Spleen (tissue), 13 donors: ENCODE measurements around the gene PAIP2B. TPM values are rescaled to one million over a fixed set of nuclear protein-coding genes. Genes with fewer than 3 reads are reported as not detected.

Experiments
- DNase-seq: peaks from one replicate; pipeline ENCODE4 v3.0.0-alpha.2; 2020
- H3K27ac ChIP-seq, 8 donors: fragments of 200-600 bp; sonication (generic) in 7 of 8; 1 replicate in 4 of 8; 2 replicates in 4 of 8; pipeline versions ENCODE4 v1.5.0 to v1.8.0; 2016 to 2021; ENCODE audit warnings: inconsistent platforms in 4 of 8, mild to moderate bottlenecking in 4 of 8, moderate library complexity in 1 of 8
- H3K27me3 ChIP-seq, 7 donors: fragments of 200-600 bp; sonication (generic) in 6 of 7; replicated peaks in 1 of 7; 1 replicate in 4 of 7; 2 replicates in 3 of 7; pipeline versions ENCODE4 v1.5.0 to v1.8.0; 2016 to 2021; ENCODE audit warnings: inconsistent platforms in 3 of 7, mild to moderate bottlenecking in 1 of 7
- H3K36me3 ChIP-seq, 6 donors: fragments of 200-600 bp; sonication (generic) in 5 of 6; 1 replicate in 4 of 6; 2 replicates in 2 of 6; pipeline versions ENCODE4 v1.5.0 to v1.8.0; 2016 to 2021; ENCODE audit warnings: inconsistent platforms in 2 of 6
- H3K4me1 ChIP-seq, 6 donors: fragments of 200-600 bp; sonication (generic) in 5 of 6; 1 replicate in 3 of 6; 2 replicates in 3 of 6; pipeline versions ENCODE4 v1.5.0 to v1.8.0; 2016 to 2021; ENCODE audit warnings: inconsistent platforms in 3 of 6
- H3K4me3 ChIP-seq, 8 donors: fragments of 200-600 bp; sonication (generic) in 7 of 8; 1 replicate in 4 of 8; 2 replicates in 4 of 8; pipeline versions ENCODE4 v1.5.0 to v1.8.0; 2016 to 2021; ENCODE audit warnings: inconsistent platforms in 4 of 8, mild to moderate bottlenecking in 4 of 8, moderate library complexity in 2 of 8
- H3K9me3 ChIP-seq, 8 donors: fragments of 200-600 bp; sonication (generic) in 7 of 8; 1 replicate in 4 of 8; 2 replicates in 4 of 8; pipeline versions ENCODE4 v1.5.0 to v1.8.0; 2016 to 2021; ENCODE audit warnings: inconsistent platforms in 4 of 8
- POLR2A ChIP-seq, 3 donors: fragments of 450-650 bp; IDR thresholded peaks; one replicate each; pipeline ENCODE4 v1.5.1; 2017; ENCODE audit warnings: antibody characterized with exemption in 3 of 3, mild to moderate bottlenecking in 1 of 3
- POLR2AphosphoS5 ChIP-seq, 3 donors: sonication (generic); formaldehyde crosslinking; IDR thresholded peaks; one replicate each; pipeline ENCODE4 v1.5.1; 2017; ENCODE audit warnings: antibody characterized with exemption in 3 of 3
- WGBS, 5 donors: extraction: QIAGEN DNeasy Blood & Tissue Kit in 3 of 5; methylation state at CpG; one replicate each; pipeline versions ENCODE4 v1.1.5 to v1.1.7; 2013 to 2018; 5-methylcytosine and 5-hydroxymethylcytosine counted together
- intact Hi-C: fragments of 100-400 bp; cut with DNase I; formaldehyde crosslinking; loops from one replicate; pipeline ENCODE4 v1.15.0; 2023; ENCODE audit warnings: low total_unique reads
- long read RNA-seq, 2 donors: transcript quantifications; one replicate each; lab custom pipeline, GENCODE V29; 2026
- polyA plus RNA-seq, 3 donors: library from polyadenylated mRNA; stranded (reverse); fragments of 200-250 nt; gene quantifications; one replicate each; pipeline ENCODE4 v1.2.1, GENCODE V29; 2013
- total RNA-seq, 7 donors: library from RNA; depleted of rRNA in 3 of 7; stranded (reverse); fragments of >200 nt in 3 of 7; fragmentation: NEBNext Ultra II Directional in 4 of 7; extraction: Animal tissue kit (Norgen Biotek cat#: 25700) in 4 of 7; gene quantifications; one replicate each; pipeline versions ENCODE4 v1.1.0 to v1.2.1, GENCODE V29; 2016 to 2021
- TF ChIP-seq, protein P1 (sequence below), 11 experiments: fragments of 200-600 bp in 7 of 11; fragments of 450-650 bp in 4 of 11; sonication (generic) in 4 of 11; IDR thresholded peaks in 8 of 11; conservative IDR thresholded peaks in 3 of 11; 1 replicate in 7 of 11; 2 replicates in 4 of 11; pipeline versions ENCODE4 v1.4.0 to v1.8.0; 2016 to 2021; ENCODE audit warnings: antibody characterized with exemption in 11 of 11, inconsistent platforms in 4 of 11, mild to moderate bottlenecking in 1 of 11
- donor health status: healthy with polysubstance abuse.
- donor health status: DM: no; HTN: no; CAD: no; lungs with moderate emphysema.
- donor health status: DM: no; HTN: no; CAD: no.
- donor health status: Bipolar disorder and iron deficiency.
- donor health status: healthy.
- donor health status: DM: no; HTN: no; CAD: no.
- donor health status: DM: yes; HTN: yes; CAD: no.

Gene PAIP2B, protein sequence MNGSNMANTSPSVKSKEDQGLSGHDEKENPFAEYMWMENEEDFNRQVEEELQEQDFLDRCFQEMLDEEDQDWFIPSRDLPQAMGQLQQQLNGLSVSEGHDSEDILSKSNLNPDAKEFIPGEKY
- 1 to 10 TPM; 2.8 to 6.9 (median 3.6) TPM for total RNA-seq
- polyA plus RNA-seq: 1 to 10 TPM in 2 of 3 donors, under 1 TPM in 1; 0.93 to 1.4 (median 1.3) TPM
- long read RNA-seq, donor 1, full-length matches to known transcripts: 2 of 2 reads
- long read RNA-seq, donor 1, partial matches to known transcripts: 0 of 2 reads
- long read RNA-seq, donor 1, other reads (novel, unspliced or antisense): 0 of 2 reads
- long read RNA-seq, donor 2, full-length matches to known transcripts: 1 of 1 reads
- long read RNA-seq, donor 2, partial matches to known transcripts: 0 of 1 reads
- long read RNA-seq, donor 2, other reads (novel, unspliced or antisense): 0 of 1 reads

DNA sequence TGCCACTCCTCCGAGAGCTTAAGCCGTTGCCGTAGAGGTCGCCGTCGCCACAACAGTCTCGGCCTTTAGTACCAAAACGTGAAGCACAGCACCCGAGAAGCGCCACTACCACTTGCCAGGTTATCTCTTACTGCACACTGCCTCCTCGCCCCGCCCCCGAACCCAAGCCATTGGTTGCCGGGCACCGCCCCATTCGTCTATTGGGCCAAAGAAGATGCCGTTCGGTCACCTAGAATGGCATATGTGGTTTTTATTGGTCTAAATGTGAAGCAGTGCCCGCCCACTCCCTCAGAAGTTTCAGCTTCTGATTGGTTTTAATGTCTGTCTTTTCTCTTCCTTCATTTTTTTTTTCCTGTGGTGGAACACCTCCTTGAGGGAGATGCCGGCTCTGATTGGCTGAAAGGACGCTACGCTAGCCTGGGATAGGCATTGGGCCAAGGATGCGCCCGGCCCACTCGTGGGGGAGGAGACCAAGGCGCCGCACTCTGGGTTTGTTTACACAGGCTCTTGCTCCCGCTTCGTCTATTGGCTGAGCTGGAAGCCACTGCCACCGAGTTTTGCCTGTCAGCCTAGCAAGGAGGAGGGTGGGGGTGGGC, at the start of gene PAIP2B:
PAIP2B (minus strand) TSS at position 139 of the 596 bp plus-strand sequence. CDS start 24,514 bp downstream, outside the sequence.
- TF ChIP-seq POLR2A (IDR thresholded peaks at IDR 0.05) (peak in 1 of 3 donors; percentile 60), POLR2AphosphoS5 (IDR thresholded peaks at IDR 0.05) (peak; percentile 80 to 94 (median 90))
- TF ChIP-seq, protein P1, sequence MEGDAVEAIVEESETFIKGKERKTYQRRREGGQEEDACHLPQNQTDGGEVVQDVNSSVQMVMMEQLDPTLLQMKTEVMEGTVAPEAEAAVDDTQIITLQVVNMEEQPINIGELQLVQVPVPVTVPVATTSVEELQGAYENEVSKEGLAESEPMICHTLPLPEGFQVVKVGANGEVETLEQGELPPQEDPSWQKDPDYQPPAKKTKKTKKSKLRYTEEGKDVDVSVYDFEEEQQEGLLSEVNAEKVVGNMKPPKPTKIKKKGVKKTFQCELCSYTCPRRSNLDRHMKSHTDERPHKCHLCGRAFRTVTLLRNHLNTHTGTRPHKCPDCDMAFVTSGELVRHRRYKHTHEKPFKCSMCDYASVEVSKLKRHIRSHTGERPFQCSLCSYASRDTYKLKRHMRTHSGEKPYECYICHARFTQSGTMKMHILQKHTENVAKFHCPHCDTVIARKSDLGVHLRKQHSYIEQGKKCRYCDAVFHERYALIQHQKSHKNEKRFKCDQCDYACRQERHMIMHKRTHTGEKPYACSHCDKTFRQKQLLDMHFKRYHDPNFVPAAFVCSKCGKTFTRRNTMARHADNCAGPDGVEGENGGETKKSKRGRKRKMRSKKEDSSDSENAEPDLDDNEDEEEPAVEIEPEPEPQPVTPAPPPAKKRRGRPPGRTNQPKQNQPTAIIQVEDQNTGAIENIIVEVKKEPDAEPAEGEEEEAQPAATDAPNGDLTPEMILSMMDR (IDR thresholded peaks at IDR 0.05 in 8 of 11, conservative IDR thresholded peaks at IDR 0.05 in 3 of 11): peak in 2 of 11 experiments; percentile 8 to 40
- Histone ChIP-seq H3K9me3 (no peaks in the 10 kb centered on the region), H3K27me3 (no peaks in the 10 kb centered on the region), H3K27ac (peak within 1 kb of the TSS; percentile 48 to 90 (median 84)), H3K4me3 (peak within 1 kb of the TSS; percentile 75 to 92 (median 88)), H3K4me1 (peaks cover 8 to 32% (median 15%) of the 10 kb centered on the region in 6 donors), H3K36me3 (peaks cover 0 to under 1% (median 0%) of the 10 kb centered on the region in 6 donors)
- intact Hi-C loops: no loop called here
- 0 to 1% (median 0%) methylated on average over 30 of the region's 30 CpGs for WGBS, 5 donors
- DNase-seq: peak; percentile 99

DNA sequence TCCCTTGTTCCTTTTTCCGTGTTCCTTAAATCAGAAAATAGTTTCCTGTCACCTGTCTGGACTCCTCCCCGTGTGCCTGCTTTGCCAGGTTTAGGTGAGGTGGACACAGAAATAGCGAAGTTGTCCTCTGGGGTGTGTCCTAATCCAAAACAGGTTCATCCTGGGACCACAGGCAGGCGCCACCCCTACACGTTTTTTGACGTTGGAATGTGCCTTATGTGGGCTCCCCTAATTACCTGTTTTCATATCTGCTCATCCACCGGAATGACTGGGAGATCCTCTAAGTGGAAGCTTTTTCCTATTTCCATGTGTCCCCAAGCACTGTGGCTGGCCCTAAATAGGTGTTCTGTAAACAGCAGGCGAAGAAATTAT, 49.0 kb upstream of the PAIP2B start:
- H3K4me1 ChIP-seq: peaks cover 12 to 30% (median 23%) of the 10 kb centered on the region in 6 donors
- peak overlapping the region in 7 of 8 donors; percentile 58 to 88 (median 65) for H3K4me3 ChIP-seq
- WGBS, 5 donors: 37 to 45% (median 39%) methylated on average over 8 of the region's 8 CpGs
- intact Hi-C loops: no loop called here
- H3K36me3 ChIP-seq: no peaks in the 10 kb centered on the region
- H3K27me3 ChIP-seq: peaks cover 0 to 82% (median 9%) of the 10 kb centered on the region in 7 donors
- no peak for DNase-seq
- TF ChIP-seq POLR2A (IDR thresholded peaks at IDR 0.05) (no peak), POLR2AphosphoS5 (IDR thresholded peaks at IDR 0.05) (no peak)
- TF ChIP-seq, protein P1 (IDR thresholded peaks at IDR 0.05 in 8 of 11, conservative IDR thresholded peaks at IDR 0.05 in 3 of 11): no peak
- no peaks in the 10 kb centered on the region for H3K9me3 ChIP-seq
- no peak overlapping the region for H3K27ac ChIP-seq

DNA sequence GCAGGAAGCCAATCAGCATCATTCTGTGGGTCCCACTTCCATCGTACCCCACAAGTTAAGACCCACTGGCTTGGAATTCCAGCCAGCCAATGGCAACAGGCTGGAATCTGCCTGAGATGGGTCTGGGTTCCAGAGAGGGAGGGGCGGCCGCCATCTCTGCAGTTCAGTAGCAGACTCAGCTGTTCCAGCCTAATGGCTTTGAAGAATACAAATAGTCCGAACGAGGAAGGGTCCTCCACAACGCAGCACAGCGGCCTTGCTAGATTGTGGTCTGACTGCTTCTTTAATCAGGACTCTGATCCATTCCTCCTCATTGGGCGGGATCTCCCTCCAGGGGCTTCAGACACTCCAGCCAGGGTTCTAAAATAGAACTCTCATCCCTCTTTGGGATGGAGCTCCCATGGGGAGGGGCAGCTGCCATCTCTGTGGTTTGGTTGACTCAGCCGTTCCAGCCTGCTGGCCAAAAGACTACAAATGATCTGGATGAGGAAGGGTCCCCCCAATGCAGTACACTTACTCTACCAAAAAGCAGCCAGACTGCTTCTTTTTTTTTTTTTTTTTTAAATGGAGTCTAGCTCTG, 42.7 kb upstream of the PAIP2B start:
- Histone ChIP-seq H3K27ac (no peak overlapping the region), H3K4me1 (no peaks in the 10 kb centered on the region), H3K27me3 (peaks cover 0 to 51% (median 5%) of the 10 kb centered on the region in 7 donors), H3K4me3 (no peak overlapping the region), H3K36me3 (no peaks in the 10 kb centered on the region), H3K9me3 (no peaks in the 10 kb centered on the region)
- intact Hi-C loops: no loop called here
- WGBS, 5 donors: 81 to 90% (median 87%) methylated on average over 7 to 9 of the region's 9 CpGs
- TF ChIP-seq, protein P1 (IDR thresholded peaks at IDR 0.05 in 8 of 11, conservative IDR thresholded peaks at IDR 0.05 in 3 of 11): no peak
- DNase-seq: no peak

DNA sequence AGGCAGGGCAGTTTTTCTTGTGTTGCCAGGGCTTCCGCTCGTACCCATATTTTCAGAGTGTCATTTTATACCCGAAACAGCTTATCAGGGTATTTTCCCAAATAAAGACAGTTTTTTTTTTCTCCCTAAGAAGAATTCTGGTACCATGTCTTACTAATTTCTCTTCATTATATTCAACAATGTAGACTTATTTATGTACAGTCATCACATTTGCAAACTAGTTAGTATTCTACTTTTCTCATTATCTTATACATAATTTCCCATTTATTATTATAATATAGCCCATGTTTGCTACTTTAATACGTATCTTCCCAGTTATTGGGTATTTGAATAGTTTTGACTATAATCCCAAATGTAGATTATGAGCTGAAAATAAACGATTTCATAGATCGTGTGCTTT, 36.5 kb upstream of the PAIP2B start:
- DNase-seq: no peak
- no peak overlapping the region for H3K4me3 ChIP-seq
- no peaks in the 10 kb centered on the region for H3K4me1 ChIP-seq
- no peak for TF ChIP-seq POLR2AphosphoS5 (IDR thresholded peaks at IDR 0.05)
- TF ChIP-seq, protein P1 (IDR thresholded peaks at IDR 0.05 in 8 of 11, conservative IDR thresholded peaks at IDR 0.05 in 3 of 11): no peak
- TF ChIP-seq POLR2A (IDR thresholded peaks at IDR 0.05): no peak
- H3K36me3 ChIP-seq: no peaks in the 10 kb centered on the region
- WGBS, 5 donors: 89 to 93% (median 90%) methylated on average over 6 of the region's 6 CpGs
- H3K27ac ChIP-seq: no peak overlapping the region
- intact Hi-C loops: no loop called here
- H3K27me3 ChIP-seq: peaks cover 0 to 10% (median 0%) of the 10 kb centered on the region in 7 donors
- H3K9me3 ChIP-seq: no peaks in the 10 kb centered on the region
